Non-pigmented ciliary epithelial cell (primary cell): ENCODE results near the gene MYDGF.
A peak's percentile ranks its signal among the peaks of the same experiment; 100 is the strongest.
"Not testable (repeated sequence)": the region's sequence is repeated elsewhere in the genome, so short reads cannot be mapped to it uniquely, and the experiment has no call there.

ENCODE experiments used
- DNase-seq: peaks from one replicate; pipeline ENCODE4 v3.0.0-alpha.2; 2010; ENCODE audit warnings: low read depth

The MYDGF gene

DNA sequence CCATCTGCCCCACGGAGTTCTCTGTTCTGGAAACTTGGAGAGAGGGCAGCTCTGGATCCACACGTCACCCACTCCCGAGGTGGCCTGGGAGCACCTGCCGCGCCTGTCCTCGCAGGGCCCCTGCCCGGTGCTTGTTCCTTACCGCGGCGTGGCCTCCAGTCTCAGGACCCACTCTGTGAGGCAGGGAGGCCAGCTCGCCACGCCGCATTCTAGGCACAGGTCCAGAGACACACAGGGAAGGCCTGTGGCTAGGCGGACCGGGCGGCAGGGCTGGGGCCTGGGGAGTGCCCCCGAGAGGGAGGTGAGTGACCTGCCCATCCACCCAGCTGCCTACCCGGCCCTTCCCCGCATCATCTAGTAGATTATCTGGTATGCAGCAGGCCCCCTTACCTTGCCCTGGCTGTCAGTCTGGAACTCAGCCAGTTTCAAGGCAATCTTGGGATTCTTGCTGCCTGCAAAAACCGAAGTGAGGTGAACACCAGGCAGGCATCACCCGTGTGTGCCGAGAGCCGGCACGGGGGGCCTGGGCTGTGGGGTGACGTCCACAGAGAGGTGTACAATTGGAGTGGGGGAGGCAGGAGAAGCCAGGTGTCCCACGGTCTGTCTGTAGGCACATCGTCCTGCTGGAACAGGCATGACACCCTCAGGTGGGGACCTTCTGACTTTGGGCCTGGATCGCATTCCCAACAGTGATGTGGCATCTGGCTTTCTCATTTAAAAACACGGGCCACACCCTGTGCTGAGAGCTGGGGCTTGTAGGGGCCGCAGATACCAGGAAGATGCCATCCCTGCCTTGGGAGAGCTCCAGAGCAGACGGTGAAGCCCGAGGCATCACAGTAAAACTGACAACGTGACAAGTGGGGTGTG lies 29.9 kb upstream of the MYDGF start:
- DNase-seq = no peak

- no peak for DNase-seq
These were observed 27.2 kb upstream of the MYDGF start for GRCh38 chr19:4697304-4697703.

GRCh38 chr19:4695224-4695731 lies 25.1 kb upstream of the MYDGF start:
- no peak for DNase-seq

- DNase-seq = peak; percentile 90
These were observed 24.3 kb upstream of the MYDGF start for GRCh38 chr19:4694211-4694987.

GRCh38 chr19:4693471-4694121 lies 23.5 kb upstream of the MYDGF start:
- no peak for DNase-seq

DNA sequence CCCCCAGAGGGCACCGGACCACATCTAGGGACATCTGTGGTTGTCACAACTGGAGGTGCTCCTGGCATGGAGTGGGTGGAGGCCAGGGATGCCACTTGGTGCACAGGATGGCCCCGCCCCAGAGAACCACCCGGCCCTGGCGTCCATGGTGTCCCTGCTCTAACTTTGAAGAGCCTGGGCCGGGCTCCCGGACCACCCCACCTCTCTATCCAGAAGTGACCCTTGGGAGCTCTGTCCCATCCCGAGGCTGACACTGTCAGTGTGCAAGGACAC lies 22.9 kb upstream of the MYDGF start:
- DNase-seq = no peak

- DNase-seq = no peak
These were observed 22.3 kb upstream of the MYDGF start for GRCh38 chr19:4692251-4693077.

DNA sequence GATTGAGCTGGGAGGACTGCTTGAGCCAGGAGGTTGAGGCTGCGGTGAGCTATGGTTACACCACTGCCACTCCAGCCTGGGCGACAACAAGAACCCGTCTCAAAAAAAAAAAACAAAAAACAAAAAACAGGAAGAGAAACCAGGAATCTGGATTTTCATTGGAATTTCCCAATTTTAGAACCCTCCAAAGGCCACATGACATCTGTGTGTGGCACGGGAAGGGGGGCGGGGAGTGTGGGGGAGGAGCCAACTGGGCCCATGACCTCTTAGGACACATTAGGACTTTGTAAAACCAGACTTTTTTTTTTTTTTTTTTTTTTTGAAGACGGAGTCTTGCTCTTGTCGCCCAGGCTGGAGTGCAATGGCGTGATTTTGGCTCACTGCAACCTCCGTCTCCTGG lies 21.2 kb upstream of the MYDGF start:
- no peak for DNase-seq

GRCh38 chr19:4690361-4690760 lies 20.2 kb upstream of the MYDGF start:
- DNase-seq = no peak

DNA sequence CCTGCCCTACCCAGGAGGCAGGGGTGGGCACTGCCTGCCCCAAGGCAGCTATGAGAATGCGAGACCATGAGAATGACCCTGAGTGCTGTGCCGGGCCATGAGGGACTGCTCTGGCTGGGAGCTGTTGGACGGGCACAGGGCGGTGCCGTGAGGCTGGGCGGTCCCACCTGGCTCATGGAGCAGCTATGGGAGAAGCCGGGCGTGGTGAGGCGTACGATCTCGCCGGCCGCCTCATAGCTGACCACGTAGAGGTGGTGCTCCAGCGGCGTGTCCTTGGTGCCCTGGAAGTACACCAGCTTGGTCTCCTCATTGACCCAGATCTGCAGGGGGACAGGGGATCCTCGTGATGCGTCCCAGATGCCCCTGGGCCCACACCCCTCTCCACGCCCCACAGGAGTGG lies 19.3 kb upstream of the MYDGF start:
- DNase-seq = no peak

- DNase-seq = no peak
These were observed 18.4 kb upstream of the MYDGF start for GRCh38 chr19:4688587-4688986.

- no peak for DNase-seq
These were observed 17.3 kb upstream of the MYDGF start for GRCh38 chr19:4687396-4687795.

GRCh38 chr19:4686700-4687099 lies 16.6 kb upstream of the MYDGF start:
- no peak for DNase-seq

DNA sequence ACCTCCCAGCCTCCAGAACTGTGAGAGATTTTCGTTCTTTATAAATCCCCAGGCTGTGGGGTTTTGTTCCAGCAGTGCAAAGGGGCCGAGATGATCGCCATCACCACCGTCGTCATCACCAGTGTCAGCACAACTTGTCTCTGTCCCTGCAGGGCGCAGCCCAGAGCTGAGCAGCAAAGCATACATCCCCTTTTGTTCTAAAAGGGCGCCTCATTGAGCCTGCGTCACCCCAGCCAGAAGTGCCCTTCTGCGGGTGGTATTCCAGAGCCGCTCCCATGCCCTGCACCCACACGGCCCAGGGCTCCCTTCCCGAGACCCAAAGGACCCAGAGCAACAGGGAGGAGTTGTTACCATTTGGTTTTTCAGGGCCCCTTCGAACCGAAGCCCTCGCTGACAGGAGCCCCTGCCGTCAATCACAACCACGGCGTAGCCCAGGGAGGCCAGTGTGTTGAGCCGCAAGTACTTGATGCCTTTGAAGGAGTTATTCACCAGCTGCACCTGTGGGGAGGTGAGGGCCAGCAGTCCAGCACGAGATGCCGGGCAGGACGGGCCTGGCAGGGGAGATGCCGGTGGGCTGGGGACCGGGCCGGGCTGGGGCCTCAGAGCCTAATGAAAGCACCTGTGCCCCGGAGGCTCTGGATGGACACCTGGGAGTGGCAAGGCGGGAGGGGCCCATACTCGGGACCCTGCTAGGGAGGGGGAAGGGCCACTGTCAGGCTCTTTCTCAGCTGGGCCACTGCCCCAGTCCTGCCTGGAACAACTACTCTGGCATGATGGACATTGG lies 14.4 kb upstream of the MYDGF start:
- DNase-seq = no peak

- DNase-seq = no peak
These were observed 12.5 kb upstream of the MYDGF start for GRCh38 chr19:4682417-4683200.

GRCh38 chr19:4680021-4680420 lies 9.9 kb upstream of the MYDGF start:
- DNase-seq = not testable (repeated sequence)

DNA sequence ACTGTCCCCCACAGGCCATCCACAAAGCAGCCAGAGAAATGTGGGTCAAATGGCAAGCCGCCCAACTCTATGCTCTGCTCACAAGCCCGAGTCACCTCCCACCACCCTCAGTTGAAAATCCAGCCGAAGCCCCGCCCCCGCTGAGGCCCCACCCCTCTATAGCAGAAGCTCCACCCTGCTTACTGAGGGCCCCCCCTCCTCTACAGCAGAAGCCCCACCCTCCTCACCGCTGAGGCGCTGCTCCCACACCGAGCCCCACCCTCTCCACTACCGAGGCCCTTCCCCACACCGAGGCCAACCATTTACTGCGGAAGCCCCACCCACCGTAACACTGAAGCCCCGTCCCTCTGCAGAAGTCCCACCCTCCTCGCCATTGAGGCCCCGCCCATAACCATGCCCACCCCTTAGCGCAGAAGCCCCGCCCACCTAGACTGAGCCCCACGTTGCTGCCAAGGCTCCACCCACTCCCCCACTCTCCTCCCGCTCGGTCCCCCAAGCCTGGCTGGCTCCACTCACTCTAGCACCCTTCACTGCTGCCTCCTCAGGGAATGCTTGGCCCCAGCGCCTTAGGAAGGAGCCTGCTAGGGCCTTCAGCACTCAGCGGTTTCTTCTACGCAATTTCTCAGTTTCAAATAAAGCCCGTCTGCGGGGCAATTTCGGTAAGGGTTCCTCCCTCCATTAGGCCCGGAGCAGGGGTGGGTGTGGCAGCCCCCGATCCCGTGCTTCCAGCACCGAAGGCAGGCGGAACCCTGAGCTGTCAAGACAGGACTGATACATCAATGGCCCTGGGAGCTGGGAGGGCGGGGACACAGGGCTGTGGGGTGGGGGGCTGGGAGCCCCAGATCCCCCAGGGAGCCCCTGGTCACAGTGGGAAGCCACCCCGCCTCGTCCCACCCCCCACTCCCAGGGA lies 9.0 kb upstream of the MYDGF start:
- no peak for DNase-seq

- DNase-seq = no peak
These were observed 7.0 kb upstream of the MYDGF start for GRCh38 chr19:4676955-4677731.
